Measurements from ENCODE around the gene DUSP28.

DUSP28 gene

GRCh38 chr2:240539906-240540305, 20.3 kb upstream of the DUSP28 start:
- TF ChIP-seq, protein P1, sequence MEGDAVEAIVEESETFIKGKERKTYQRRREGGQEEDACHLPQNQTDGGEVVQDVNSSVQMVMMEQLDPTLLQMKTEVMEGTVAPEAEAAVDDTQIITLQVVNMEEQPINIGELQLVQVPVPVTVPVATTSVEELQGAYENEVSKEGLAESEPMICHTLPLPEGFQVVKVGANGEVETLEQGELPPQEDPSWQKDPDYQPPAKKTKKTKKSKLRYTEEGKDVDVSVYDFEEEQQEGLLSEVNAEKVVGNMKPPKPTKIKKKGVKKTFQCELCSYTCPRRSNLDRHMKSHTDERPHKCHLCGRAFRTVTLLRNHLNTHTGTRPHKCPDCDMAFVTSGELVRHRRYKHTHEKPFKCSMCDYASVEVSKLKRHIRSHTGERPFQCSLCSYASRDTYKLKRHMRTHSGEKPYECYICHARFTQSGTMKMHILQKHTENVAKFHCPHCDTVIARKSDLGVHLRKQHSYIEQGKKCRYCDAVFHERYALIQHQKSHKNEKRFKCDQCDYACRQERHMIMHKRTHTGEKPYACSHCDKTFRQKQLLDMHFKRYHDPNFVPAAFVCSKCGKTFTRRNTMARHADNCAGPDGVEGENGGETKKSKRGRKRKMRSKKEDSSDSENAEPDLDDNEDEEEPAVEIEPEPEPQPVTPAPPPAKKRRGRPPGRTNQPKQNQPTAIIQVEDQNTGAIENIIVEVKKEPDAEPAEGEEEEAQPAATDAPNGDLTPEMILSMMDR (IDR thresholded peaks at IDR 0.05; ENCODE audit: low read depth, low read length, missing control alignments), result no peak
- DNase-seq (ENCODE audit: extremely low read depth, low read depth), result no peak
- H3K4me3 ChIP-seq (replicated peaks; ENCODE audit: low read depth, low read length), result no peak overlapping the region

- DNase-seq (ENCODE audit: extremely low read depth, low read depth), result no peak
- TF ChIP-seq, protein P1 (IDR thresholded peaks at IDR 0.05; ENCODE audit: low read depth, low read length, missing control alignments), result no peak
- H3K4me3 ChIP-seq (replicated peaks; ENCODE audit: low read depth, low read length), result no peak overlapping the region
Observed at GRCh38 chr2:240551288-240551687, 8.9 kb upstream of the DUSP28 start.

DNA sequence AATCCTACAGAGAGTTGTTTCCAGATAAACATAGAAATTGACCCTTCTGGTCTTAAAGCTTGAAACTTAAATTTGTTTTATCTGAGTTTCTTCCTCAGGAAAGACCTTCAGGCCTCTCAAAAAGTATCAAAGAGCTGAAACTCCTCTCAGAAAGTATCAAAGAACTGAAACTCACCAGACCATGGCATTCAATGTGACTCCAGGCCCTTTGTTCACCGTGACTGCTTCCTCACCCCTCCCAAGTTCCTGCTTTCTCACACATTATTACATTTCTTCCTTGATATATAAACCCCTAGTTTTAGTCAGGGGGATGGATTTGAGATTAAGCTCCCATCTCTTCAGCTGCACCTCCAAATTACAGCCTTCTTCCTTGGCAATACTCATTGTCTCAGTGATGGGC, 8.3 kb upstream of the DUSP28 start:
- H3K4me3 ChIP-seq (replicated peaks; ENCODE audit: low read depth, low read length), result no peak overlapping the region
- TF ChIP-seq, protein P1 (IDR thresholded peaks at IDR 0.05; ENCODE audit: low read depth, low read length, missing control alignments), result no peak
- DNase-seq (ENCODE audit: extremely low read depth, low read depth), result no peak

- no peak for DNase-seq (ENCODE audit: extremely low read depth, low read depth)
- TF ChIP-seq, protein P1 (IDR thresholded peaks at IDR 0.05; ENCODE audit: low read depth, low read length, missing control alignments), result no peak
Observed at GRCh38 chr2:240553956-240554480, 6.1 kb upstream of the DUSP28 start.

DNA sequence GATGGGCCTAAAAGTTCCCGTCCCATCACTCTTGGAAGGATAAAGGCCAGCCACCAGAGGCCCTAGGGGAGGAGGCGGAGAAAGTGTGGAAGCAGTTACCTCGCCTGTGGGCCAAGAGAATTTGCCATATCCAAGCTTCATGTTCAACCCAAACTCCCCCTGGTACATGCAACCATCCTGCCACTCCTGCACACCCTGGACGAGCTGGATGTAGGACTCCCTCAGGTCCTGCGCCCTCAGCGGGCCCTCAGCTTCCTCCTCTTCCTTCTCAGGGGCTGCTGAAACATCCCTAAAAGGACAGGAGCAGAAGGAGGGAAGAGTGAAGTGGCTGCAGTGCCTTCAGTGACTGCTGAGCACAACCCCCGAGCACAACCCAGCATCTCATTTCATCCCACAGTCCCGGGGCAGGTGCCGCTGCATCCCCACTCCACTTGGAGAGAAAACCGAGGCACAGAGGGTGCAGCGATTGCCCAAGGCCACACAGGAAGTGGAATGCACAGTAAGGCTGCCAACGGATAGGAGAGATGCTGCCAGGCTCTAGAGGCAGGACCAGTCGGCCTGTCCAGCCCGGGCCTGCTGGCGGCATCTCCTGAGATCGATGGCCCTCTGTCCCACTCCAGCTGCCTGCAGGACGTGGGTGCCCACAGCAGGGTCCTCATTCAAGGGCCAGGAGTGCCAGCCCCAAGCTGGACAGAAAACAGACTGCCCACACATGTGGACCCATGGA, 5.2 kb upstream of the DUSP28 start:
- TF ChIP-seq, protein P1 (IDR thresholded peaks at IDR 0.05; ENCODE audit: low read depth, low read length, missing control alignments), result no peak
- no peak for DNase-seq (ENCODE audit: extremely low read depth, low read depth)
- no peak overlapping the region for H3K4me3 ChIP-seq (replicated peaks; ENCODE audit: low read depth, low read length)

More at GRCh38 chr2:240553956-240554480, 6.1 kb upstream of the DUSP28 start:
- no peak overlapping the region for H3K4me3 ChIP-seq (replicated peaks; ENCODE audit: low read depth, low read length)

DNA sequence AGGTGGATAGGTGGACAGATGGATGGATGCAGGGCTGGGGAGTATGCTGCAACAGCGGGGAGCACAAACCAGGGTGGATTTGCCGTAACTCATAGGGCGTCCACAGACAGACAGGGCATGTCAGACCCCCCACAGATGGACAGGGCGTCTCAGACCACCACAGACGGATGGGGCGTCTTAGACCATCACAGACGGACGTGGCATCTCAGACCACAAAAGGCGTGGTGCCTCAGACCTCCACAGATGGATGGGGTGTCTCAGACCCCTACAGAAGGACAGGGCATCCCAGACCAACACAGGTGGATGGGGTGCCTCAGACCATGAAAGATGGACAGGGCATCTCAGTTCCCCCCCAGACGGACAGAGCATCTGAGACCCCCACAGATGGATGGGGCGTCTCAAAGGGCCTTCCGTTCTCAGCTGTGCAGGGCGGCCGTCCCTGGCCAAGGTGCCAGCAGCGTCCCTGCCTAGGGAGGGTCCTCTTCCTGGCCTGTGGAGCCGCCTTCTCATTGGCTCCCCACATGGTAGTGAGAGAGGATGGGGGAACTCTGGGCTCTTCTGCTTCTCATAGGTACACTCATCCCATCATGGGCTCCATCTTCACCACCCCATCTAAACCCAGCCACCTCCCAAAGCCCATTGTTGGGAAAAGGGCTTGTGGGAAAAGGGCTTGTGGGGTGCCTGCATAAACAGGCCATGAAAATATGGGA, 4.5 kb upstream of the DUSP28 start:
- no peak for DNase-seq (ENCODE audit: extremely low read depth, low read depth)
- no peak overlapping the region for H3K4me3 ChIP-seq (replicated peaks; ENCODE audit: low read depth, low read length)
- TF ChIP-seq, protein P1 (IDR thresholded peaks at IDR 0.05; ENCODE audit: low read depth, low read length, missing control alignments), result no peak
